HCT116 (cell line): Measurements from ENCODE around the gene SMIM36. TPM values are rescaled to one million over a fixed set of nuclear protein-coding genes. Genes with fewer than 3 reads are reported as not detected.

ENCODE experiments used
- ATAC-seq: fragments of 200-7000 bp; cut with Tn5 transposase; 2 replicates; pipeline ENCODE4 v1.9.1; 2020; ENCODE audit warnings: mild to moderate bottlenecking, moderate library complexity
- Bru-seq: library from RNA; stranded (reverse); fragments of 400-500 nt; gene quantifications from one replicate; lab custom pipeline; 2021; lab: Mats Ljungman, UMichigan
- BruChase-seq, 2 experiments: library from RNA; stranded (reverse); fragments of 400-500 nt; gene quantifications; one replicate each; lab custom pipeline; 2021; lab: Mats Ljungman, UMichigan
- BruUV-seq: library from RNA; stranded (reverse); fragments of 400-500 nt; replicated peaks from 2 replicates; lab custom pipeline; 2021; lab: Mats Ljungman, UMichigan
- CTCF ChIA-PET: fragments of 300-600 bp; sonication (Branson Sonifier 250); formaldehyde crosslinking; loops from one replicate; lab custom pipeline; 2021; ENCODE audit warnings: antibody characterized with exemption; lab: Charles Lee
- POLR2A ChIA-PET: fragments of 300-600, 350-600 bp; sonication (Branson Sonifier 250); formaldehyde crosslinking; loops from one replicate; lab custom pipeline; 2021; ENCODE audit warnings: antibody characterized with exemption; lab: Charles Lee
- RAD21 ChIA-PET, 2 experiments: fragments of 300-600 bp; sonication (Branson Sonifier 250); formaldehyde crosslinking; loops; one replicate each; lab custom pipeline; 2023; ENCODE audit warnings: low total read pairs in 2 of 2; ENCODE audit not compliant: uncharacterized antibody in 2 of 2, unreplicated experiment in 2 of 2, low non-redundant PET in 1 of 2; lab: Charles Lee
- DNase-seq: peaks from one replicate; pipeline ENCODE4 v3.0.0-alpha.2; 2010; ENCODE audit warnings: low read depth, low spot score
- H2AFZ ChIP-seq: fragments of 200-600 bp; shearing (Covaris generic), sonication (generic); 2 replicates; pipeline ENCODE4 v1.6.1; 2017; ENCODE audit warnings: low read depth, mixed run types, mixed read lengths, antibody characterized with exemption, low read length; ENCODE audit not compliant: poor library complexity, severe bottlenecking
- H3K27ac ChIP-seq: 2 replicates; pipeline ENCODE4 v1.5.1; 2012; ENCODE audit warnings: low read depth, low read length
- H3K27me3 ChIP-seq: fragments of 200-600 bp; sonication (generic); 2 replicates; pipeline ENCODE4 v1.6.1; 2016; ENCODE audit warnings: mixed run types, low read length, mixed read lengths; ENCODE audit not compliant: insufficient read depth
- H3K36me3 ChIP-seq, 2 experiments: fragments of 200-500 bp in 1 of 2; fragments of 200-600 bp in 1 of 2; sonication (Bioruptor generic) in 1 of 2; sonication (generic) in 1 of 2; 2 replicates each; pipeline versions ENCODE4 v1.5.1 to v1.6.1; 2014 to 2016; ENCODE audit warnings: low read length in 2 of 2, inconsistent platforms in 1 of 2, mixed read lengths in 1 of 2, mixed run types in 1 of 2; ENCODE audit not compliant: insufficient read depth in 2 of 2, control insufficient read depth in 1 of 2
- H3K4me1 ChIP-seq, 2 experiments: fragments of 200-600 bp in 1 of 2; sonication (generic) in 1 of 2; 2 replicates each; pipeline versions ENCODE4 v1.5.1 to v1.6.1; 2012 to 2017; ENCODE audit warnings: low read length in 2 of 2, inconsistent platforms in 1 of 2, mild to moderate bottlenecking in 1 of 2, mixed read lengths in 1 of 2, mixed run types in 1 of 2, moderate library complexity in 1 of 2; ENCODE audit not compliant: insufficient read depth in 2 of 2, control insufficient read depth in 1 of 2
- H3K4me2 ChIP-seq: fragments of 200-600 bp; sonication (generic); 2 replicates; pipeline ENCODE4 v1.6.1; 2017; ENCODE audit warnings: mixed run types, low read length, mixed read lengths
- H3K4me3 ChIP-seq, 2 experiments: fragments of 200-600 bp in 1 of 2; sonication (generic) in 1 of 2; replicated peaks in 1 of 2; 2 replicates each; pipeline ENCODE4 v1.5.1; 2011 to 2016; ENCODE audit warnings: low read length in 2 of 2, control low read depth in 1 of 2, low read depth in 1 of 2, mild to moderate bottlenecking in 1 of 2, mixed read lengths in 1 of 2, mixed run types in 1 of 2
- H3K79me2 ChIP-seq: fragments of 200-600 bp; sonication (generic); 2 replicates; pipeline ENCODE4 v1.6.1; 2017; ENCODE audit warnings: mild to moderate bottlenecking, mixed run types, low read length, moderate library complexity, mixed read lengths; ENCODE audit not compliant: insufficient read depth
- H3K9ac ChIP-seq: fragments of 200-600 bp; sonication (generic); 2 replicates; pipeline ENCODE4 v1.6.1; 2016; ENCODE audit warnings: low read length, mixed read lengths
- H3K9me2 ChIP-seq: fragments of 200-600 bp; sonication (generic), shearing (Covaris generic); 2 replicates; pipeline ENCODE4 v1.6.1; 2017; ENCODE audit warnings: mixed run types, mild to moderate bottlenecking, moderate library complexity; ENCODE audit not compliant: insufficient read depth
- H3K9me3 ChIP-seq, 2 experiments: fragments of 200-500 bp in 1 of 2; fragments of 200-600 bp in 1 of 2; sonication (Bioruptor generic) in 1 of 2; sonication (generic) in 1 of 2; 2 replicates each; pipeline ENCODE4 v1.6.1; 2014 to 2017; ENCODE audit warnings: low read length in 2 of 2, mixed read lengths in 2 of 2, inconsistent platforms in 1 of 2, low read depth in 1 of 2, mild to moderate bottlenecking in 1 of 2, mixed run types in 1 of 2, moderate library complexity in 1 of 2; ENCODE audit not compliant: control insufficient read depth in 1 of 2, insufficient read depth in 1 of 2
- H4K20me1 ChIP-seq: fragments of 200-600 bp; sonication (generic), shearing (Covaris generic); 2 replicates; pipeline ENCODE4 v1.6.1; 2017; ENCODE audit warnings: mixed run types, mild to moderate bottlenecking, moderate library complexity; ENCODE audit not compliant: insufficient read depth
- ATF3 ChIP-seq: IDR thresholded peaks from 2 replicates; pipeline ENCODE4 v1.6.1; 2012
- EGR1 ChIP-seq: IDR thresholded peaks from 2 replicates; pipeline ENCODE4 v1.6.1; 2012; ENCODE audit warnings: low read depth
- EZH2 ChIP-seq: fragments of 200-600 bp; sonication (generic); IDR thresholded peaks from 2 replicates; pipeline ENCODE4 v1.6.1; 2017; ENCODE audit warnings: antibody characterized with exemption, mixed run types
- FOSL1 ChIP-seq: IDR thresholded peaks from 2 replicates; pipeline ENCODE4 v1.6.1; 2012; ENCODE audit warnings: low read depth
- JUND ChIP-seq: IDR thresholded peaks from 2 replicates; pipeline ENCODE4 v1.6.1; 2012
- RAD21 ChIP-seq: IDR thresholded peaks from 2 replicates; pipeline ENCODE4 v1.6.1; 2012; ENCODE audit warnings: low read depth, mild to moderate bottlenecking
- SRF ChIP-seq: IDR thresholded peaks from 2 replicates; pipeline ENCODE4 v1.6.1; 2012; ENCODE audit warnings: low read depth
- YY1 ChIP-seq: IDR thresholded peaks from 2 replicates; pipeline ENCODE4 v1.6.1; 2011; ENCODE audit warnings: low read length, low read depth, moderate library complexity, mild to moderate bottlenecking; ENCODE audit not compliant: insufficient replicate concordance; ENCODE audit errors: extremely low read depth
- ZBTB33 ChIP-seq: IDR thresholded peaks from 2 replicates; pipeline ENCODE4 v1.6.1; 2011; ENCODE audit warnings: mild to moderate bottlenecking, low read length, moderate library complexity; ENCODE audit not compliant: insufficient replicate concordance; ENCODE audit errors: extremely low read depth
- ZFX ChIP-seq: fragments of 450-650 bp; IDR thresholded peaks from 2 replicates; pipeline ENCODE4 v1.6.1; 2017
- intact Hi-C: fragments of 100-400 bp; cut with micrococcal nuclease; formaldehyde crosslinking; loops from 2 replicates; pipeline ENCODE4 v1.10.0; 2022
- long read RNA-seq: library from polyadenylated mRNA; unstranded; transcript quantifications from one replicate; pipeline ENCODE4 v2.0.0, GENCODE V29; 2021; ENCODE audit not compliant: unreplicated experiment
- polyA plus RNA-seq: library from polyadenylated mRNA; unstranded; fragments of >200 nt; gene quantifications from 2 replicates; pipeline ENCODE4 v1.2.1, GENCODE V29; 2012; ENCODE audit warnings: missing spikeins
- total RNA-seq: library from RNA; stranded (reverse); gene quantifications from one replicate; pipeline ENCODE4 v1.2.1, GENCODE V29; 2021; ENCODE audit not compliant: unreplicated experiment

The SMIM36 gene
- total RNA-seq (0.37 TPM), Bru-seq, nascent RNA (percentile 43 among the genes with signal in this experiment), BruChase-seq, experiment 1, labeled RNA remaining after a 6-hour chase (percentile 48 among the genes with signal in this experiment), BruChase-seq, experiment 2, labeled RNA remaining after a 2-hour chase (percentile 52 among the genes with signal in this experiment)
- polyA plus RNA-seq = 0.02 and 0.25 TPM in 2 replicates
- long read RNA-seq, partial matches to known transcripts = 0 of 1 reads
- long read RNA-seq, other reads (novel, unspliced or antisense) = 1 of 1 reads

GRCh38 chr17:55510986-55511721, at the start of gene SMIM36:
Gene SMIM36, minus strand, starts transcription at chr17:55511452.
- RAD21 ChIA-PET = no interaction called here
- intact Hi-C loops = loop anchor here (5.0 kb wide), 1 partner anchor 214 kb away; no protein-coding TSS in a partner anchor
- H3K9me2 ChIP-seq = no peaks in the 10 kb centered on the region
- H3K27me3 ChIP-seq = peaks cover 32% of the 10 kb centered on the region; the same call in 1 of the 2 replicates
- H3K79me2 ChIP-seq = no peaks in the 10 kb centered on the region
- H2AFZ ChIP-seq = no peak within 1 kb of the TSS
- ATAC-seq (no peak), DNase-seq (no peak)
- no peak within 1 kb of the TSS for H3K27ac ChIP-seq
- POLR2A ChIA-PET = no interaction called here
- no peaks in the 10 kb centered on the region for H3K9me3 ChIP-seq
- no peak within 1 kb of the TSS for H3K4me3 ChIP-seq
- no peak within 1 kb of the TSS for H3K4me2 ChIP-seq
- BruUV-seq = no TSS peak
- no peaks in the 10 kb centered on the region for H3K36me3 ChIP-seq
- H3K4me1 ChIP-seq = peaks cover 0 to 4% of the 10 kb centered on the region in 2 experiments; a peak in 1 of 4 replicates
- H4K20me1 ChIP-seq = no peaks in the 10 kb centered on the region
- CTCF ChIA-PET = interaction anchor here (1.2 to 2.6 kb wide), 2 partner anchors 154 to 157 kb away, joined by 3 to 6 read pairs; no protein-coding TSS in a partner anchor
- no peak within 1 kb of the TSS for H3K9ac ChIP-seq
- TF ChIP-seq ZBTB33 = no peak
- TF ChIP-seq JUND = no peak
- TF ChIP-seq YY1 = no peak
- TF ChIP-seq EZH2 = no peak
- TF ChIP-seq SRF = no peak
- no peak for TF ChIP-seq FOSL1
- no peak for TF ChIP-seq EGR1
- TF ChIP-seq ZFX = no peak
- no peak for TF ChIP-seq RAD21
- no peak for TF ChIP-seq ATF3
